Measurements from ENCODE around the gene POU3F2.
A peak's percentile ranks its signal among the peaks of the same experiment; 100 is the strongest.

POU3F2 gene

DNA sequence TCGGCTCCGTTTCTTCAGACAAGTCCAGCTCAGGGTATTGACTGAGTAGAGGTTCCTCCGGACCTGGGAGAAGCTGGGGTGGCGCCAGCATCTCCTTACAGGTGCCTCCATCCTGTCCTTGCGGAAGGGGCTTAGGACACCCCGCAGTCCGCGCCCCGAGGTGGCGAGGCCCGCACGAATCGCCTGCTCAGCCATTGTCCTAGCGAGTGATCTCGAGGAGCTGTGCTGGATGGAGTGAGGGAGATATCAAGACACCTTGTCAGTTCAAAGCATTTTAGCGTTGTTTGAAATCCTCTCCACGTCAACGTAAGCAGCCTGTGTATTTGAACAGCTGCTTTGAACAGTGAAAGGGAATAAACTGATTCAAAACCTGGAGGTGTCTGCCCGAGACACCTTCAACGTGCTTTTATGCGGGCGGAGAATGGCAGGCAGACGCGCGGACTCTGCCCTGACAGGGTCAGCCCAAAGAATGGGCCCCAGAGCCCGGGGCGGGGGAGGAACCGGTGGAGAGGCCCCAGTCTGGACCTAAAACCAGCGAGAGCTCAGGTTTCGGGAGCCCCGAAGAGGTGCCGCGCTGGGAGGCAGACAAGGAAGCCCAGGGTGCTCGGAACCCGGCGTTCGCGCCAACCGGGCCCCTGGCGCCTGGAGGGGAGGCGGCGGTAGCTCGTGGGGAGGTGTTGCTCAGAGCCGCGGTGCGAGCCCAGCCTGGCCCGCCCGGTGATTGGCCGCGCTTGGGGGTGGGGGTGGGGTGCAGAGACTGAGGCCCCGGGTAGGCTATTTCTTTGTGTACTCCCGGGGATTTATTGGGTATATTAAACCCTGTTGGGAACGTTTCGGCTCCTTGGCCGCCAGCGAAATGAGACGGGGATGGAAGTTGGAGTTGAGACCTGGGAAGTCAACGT, 3.1 kb upstream of the POU3F2 start:
- no peak for DNase-seq (ENCODE audit: low spot score)

DNA sequence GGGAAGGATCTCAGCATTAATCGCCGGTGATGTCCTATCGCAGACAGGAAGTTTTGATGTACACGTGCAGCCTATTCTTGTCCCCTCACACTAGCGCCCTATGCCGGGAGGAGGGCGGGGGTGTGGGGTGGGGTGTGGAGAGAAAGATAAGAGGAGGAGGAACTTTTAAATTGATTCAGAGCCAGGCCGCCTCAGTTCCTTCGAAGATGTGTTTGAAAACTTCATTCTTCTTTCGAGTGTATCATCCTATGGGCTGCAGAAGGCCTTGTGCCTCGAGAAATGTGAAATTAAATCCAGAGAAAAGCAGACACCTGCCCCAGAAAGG, 2.5 kb upstream of the POU3F2 start:
- no peak for DNase-seq (ENCODE audit: low spot score)

- no peak for DNase-seq (ENCODE audit: low spot score)
Measured at GRCh38 chr6:98832284-98833056, 1.9 kb upstream of the POU3F2 start.

DNA sequence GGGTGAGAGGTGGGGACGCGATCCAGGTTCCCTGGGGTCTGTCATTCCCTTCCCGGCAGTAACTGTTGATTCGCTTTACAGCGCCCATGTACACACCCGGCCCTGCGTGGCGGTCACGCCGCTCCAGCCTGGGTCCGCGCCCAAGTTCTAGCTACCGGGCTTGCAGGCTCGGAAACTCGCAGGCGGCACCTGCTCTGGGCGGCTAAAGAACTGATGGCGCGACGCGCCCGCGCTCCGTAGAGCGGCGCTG, 1.4 kb upstream of the POU3F2 start:
- DNase-seq (ENCODE audit: low spot score) = peak; percentile 27

DNA sequence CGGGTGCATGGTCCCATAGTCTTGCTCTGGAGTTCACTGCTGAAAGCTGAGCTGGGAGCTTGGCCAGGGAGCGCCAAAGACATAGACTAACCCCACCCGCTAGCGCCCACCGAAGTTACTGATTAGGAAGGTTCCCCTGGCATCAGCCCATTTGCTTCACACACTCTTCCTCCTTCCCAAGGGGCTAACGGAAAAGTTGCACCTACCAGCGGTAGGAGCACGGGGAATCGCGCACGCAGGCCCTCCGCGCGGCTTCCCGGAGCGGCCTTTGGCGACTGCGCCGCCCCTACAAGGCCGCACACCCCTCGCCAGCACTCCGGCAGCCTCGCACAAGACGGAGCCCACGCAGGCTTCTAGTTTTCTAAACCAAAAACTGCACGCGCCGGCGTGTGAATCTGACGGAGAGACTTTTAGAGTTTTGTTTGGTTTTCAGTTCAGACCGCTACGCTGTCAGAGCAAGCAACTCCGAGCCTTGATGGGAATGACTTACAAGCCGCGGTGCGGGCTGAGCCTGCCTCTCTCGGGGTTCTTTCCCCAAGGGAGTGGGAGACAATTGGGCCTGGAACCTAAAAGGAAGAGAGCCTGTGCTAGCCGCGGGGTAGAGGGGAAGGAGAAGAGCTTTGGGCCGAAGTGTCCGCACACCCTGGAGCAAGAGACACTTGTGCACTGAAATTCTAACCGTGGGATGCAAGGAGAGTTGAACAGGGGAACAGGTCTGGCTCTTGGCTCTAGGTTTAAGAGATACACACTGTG, 891 bp upstream of the POU3F2 start:
- no peak for DNase-seq (ENCODE audit: low spot score)

GRCh38 chr6:98835149-98836024, 1.0 kb downstream of the POU3F2 start:
- DNase-seq (ENCODE audit: low spot score) = no peak

GRCh38 chr6:98836025-98836961, 1.9 kb downstream of the POU3F2 start:
- DNase-seq (ENCODE audit: low spot score) = no peak

- DNase-seq (ENCODE audit: low spot score) = no peak
Measured at GRCh38 chr6:98836962-98837944, 2.9 kb downstream of the POU3F2 start.

DNA sequence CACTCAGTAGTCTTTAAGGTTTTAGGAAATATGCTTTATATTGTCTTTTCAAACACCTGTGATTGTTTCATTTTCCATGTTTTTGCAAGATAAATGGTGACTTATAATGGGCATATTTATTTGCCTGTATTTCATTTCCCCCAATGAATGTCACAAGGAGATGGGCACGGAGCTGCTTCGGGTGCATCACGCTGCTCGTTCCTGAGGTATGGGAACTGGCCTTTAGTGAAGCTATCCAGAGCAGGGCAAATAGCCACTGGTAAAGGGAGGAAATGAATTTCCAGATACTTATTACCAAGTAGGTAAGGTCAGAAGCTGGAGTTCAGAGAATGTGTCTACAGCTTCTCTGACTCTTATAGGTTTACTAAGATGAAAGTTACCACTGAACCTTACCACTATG, 3.7 kb downstream of the POU3F2 start:
- no peak for DNase-seq (ENCODE audit: low spot score)

- no peak for DNase-seq (ENCODE audit: low spot score)
Measured at GRCh38 chr6:98838975-98839374, 4.6 kb downstream of the POU3F2 start.

GRCh38 chr6:98839781-98840361, 5.5 kb downstream of the POU3F2 start:
- DNase-seq (ENCODE audit: low spot score) = no peak

- no peak for DNase-seq (ENCODE audit: low spot score)
Measured at GRCh38 chr6:98840385-98840784, 6.0 kb downstream of the POU3F2 start.

DNA sequence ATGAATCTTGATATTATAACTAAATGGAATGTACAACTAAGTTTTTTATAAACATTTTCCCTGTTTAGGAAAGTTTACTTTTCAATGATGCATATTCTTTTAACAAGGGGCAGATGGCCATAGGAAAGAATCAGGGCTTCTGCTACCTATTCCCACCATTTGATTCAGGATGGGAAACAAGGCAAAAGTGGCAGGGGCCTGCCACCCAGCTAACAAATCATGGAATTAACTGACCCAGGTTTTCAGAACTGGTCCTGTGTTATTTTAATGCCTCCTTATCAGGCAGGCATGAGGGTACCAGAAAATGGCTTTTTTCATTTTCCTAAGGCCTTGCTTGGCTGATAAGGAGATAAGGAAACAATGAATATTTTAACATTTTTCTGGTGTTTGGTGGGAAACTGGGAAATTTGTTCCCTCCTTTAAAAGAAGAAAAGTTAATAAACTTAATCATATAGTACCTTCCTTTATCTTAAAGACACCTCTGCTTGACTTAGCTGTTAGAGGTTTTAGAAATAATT, 6.7 kb downstream of the POU3F2 start:
- DNase-seq (ENCODE audit: low spot score) = no peak

DNA sequence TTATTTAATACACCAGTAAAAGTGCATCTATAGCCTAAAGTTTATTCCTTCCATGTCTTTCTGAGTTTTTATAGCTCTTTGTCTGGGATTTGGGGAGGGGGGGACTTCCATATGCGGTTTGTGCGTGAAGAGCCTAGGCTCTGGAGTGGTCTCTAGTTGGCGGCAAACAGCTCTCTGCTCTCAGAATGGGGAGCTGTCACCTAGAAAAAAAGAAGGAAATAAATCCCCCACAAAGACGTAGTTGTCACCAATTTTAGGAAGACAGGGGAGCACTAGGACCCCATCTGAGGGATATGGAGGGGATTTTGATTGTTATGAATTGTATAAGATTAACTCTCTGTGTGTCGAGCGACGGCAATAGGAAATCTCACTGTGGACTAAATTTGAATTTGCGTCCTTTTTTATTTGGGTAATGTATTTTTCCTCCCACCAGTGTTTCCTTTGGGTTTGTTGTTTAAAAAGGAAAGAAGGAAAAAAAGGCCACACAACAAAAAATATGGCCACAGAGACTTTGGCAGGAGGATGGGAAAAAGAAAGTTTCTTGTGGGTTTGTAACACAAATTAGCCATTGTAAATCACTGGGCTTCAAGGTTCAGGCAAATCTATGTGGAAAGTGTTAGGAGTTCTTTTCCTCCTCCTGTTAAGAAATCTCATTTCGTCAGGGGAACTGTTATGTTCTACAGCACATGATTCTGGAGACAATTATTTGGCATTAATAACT, 7.4 kb downstream of the POU3F2 start:
- no peak for DNase-seq (ENCODE audit: low spot score)

DNA sequence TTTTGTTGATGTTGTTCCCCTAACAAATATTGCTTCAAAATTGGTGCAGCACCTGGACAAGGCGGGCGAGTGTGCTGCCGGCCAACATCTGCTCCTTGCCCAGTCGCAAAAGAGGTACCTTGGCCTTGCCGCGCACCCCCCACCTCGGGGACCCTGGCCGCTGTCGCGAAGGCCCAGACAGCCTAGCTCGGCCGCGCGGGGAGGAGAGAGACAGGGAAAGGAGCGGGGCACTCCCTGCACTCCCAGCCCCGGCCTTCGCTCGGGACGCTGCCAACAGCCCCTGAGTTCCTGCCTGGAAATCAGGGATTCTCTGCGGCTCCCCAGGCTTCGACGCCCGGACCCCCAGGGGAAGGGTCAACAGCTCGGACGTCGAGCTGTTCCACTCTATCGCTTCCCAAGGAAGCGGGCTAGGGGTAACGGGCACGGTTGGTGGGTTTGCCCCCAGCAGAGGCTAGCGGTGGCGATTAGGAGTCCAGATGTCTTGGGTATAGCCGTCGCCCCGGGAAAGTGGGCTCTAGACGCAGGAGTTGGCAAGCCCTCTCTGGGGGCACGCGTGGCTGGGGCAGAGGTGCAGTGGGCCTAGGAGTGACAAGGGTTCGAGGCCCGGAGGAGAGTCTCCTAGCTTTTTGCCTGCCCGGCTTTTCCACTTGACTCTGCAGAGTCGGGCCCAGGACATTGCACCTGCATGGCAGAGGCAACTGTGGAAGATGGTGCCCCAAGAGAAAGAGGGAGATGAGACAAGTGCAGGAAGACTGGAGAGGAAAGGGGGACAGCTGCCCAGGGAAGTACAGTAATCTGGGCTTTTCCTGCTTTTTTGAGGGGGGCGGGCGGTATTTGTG, 8.2 kb downstream of the POU3F2 start:
- DNase-seq (ENCODE audit: low spot score) = no peak

GRCh38 chr6:98843271-98844243, 9.2 kb downstream of the POU3F2 start:
- no peak for DNase-seq (ENCODE audit: low spot score)
